ENCODE data around the gene CACFD1. TPM values are rescaled to one million over a fixed set of nuclear protein-coding genes. Genes with fewer than 3 reads are reported as not detected.

CACFD1 gene
- total RNA-seq, 4 donors from 2014 or later: 2.5 to 5.3 (median 3.4) TPM

DNA sequence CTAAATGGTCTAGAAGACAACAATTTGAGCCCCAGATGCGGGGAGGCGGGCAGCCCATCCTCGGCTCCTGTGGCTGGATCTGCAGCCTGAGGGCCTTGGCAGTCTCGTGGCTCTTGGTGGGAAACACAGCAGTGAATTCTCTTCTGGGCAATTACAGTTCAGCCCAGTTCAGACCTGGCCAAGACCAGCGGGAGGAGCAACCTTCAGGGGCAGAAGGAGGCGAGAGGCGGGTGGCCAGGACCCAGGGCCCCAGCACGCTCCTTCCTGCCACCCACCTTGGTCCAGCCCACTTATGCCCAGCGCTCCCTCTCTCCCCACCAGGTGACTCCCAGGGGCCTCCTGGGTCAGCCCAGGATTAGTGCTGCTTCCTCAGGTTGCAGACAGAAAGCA is 57.2 kb downstream of the CACFD1 start:
- TF ChIP-seq, protein P1, sequence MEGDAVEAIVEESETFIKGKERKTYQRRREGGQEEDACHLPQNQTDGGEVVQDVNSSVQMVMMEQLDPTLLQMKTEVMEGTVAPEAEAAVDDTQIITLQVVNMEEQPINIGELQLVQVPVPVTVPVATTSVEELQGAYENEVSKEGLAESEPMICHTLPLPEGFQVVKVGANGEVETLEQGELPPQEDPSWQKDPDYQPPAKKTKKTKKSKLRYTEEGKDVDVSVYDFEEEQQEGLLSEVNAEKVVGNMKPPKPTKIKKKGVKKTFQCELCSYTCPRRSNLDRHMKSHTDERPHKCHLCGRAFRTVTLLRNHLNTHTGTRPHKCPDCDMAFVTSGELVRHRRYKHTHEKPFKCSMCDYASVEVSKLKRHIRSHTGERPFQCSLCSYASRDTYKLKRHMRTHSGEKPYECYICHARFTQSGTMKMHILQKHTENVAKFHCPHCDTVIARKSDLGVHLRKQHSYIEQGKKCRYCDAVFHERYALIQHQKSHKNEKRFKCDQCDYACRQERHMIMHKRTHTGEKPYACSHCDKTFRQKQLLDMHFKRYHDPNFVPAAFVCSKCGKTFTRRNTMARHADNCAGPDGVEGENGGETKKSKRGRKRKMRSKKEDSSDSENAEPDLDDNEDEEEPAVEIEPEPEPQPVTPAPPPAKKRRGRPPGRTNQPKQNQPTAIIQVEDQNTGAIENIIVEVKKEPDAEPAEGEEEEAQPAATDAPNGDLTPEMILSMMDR (IDR thresholded peaks at IDR 0.05; ENCODE audit: low read depth): no peak

DNA sequence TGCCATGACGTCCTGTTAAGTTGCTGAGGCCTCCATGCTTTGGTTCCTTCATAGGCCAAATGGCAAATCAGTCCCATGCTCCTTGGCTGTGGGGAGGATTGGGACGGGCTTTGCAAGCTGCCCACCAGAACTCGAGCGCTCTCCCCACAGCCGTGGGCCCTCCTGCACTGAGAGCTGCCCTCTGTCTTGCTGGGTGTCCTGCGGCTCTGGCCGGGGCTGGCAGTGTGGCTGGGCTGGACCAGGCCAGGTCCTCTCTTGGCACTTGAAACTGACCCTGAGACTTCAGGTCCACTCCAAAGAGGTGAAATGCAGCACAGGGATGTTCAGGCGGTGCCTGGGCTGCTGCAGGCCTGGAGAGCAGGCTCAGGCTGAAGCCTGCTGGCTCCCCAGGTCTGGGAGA is 57.9 kb downstream of the CACFD1 start:
- TF ChIP-seq, protein P1 (IDR thresholded peaks at IDR 0.05; ENCODE audit: low read depth): no peak

DNA sequence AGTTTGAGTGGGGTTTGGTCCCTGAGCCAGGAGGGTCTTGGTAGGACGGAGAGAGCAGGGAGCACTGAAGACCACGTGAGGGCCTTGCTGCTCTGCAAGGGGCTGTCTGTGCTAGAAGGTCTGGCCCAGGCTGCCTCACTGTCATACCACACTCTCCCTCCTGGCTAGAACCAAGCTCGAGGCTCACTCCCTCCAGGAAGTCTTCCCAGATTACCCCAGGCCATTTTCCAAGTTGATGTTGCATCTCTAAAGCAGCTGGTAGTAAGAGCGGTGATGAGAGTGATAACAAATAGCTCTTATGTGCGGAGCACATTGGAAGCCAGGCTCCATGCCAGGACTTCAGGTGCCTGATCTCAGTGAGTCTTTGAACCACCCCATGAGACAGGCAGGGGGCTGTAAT is 58.4 kb downstream of the CACFD1 start:
- TF ChIP-seq, protein P1 (IDR thresholded peaks at IDR 0.05; ENCODE audit: low read depth): no peak

DNA sequence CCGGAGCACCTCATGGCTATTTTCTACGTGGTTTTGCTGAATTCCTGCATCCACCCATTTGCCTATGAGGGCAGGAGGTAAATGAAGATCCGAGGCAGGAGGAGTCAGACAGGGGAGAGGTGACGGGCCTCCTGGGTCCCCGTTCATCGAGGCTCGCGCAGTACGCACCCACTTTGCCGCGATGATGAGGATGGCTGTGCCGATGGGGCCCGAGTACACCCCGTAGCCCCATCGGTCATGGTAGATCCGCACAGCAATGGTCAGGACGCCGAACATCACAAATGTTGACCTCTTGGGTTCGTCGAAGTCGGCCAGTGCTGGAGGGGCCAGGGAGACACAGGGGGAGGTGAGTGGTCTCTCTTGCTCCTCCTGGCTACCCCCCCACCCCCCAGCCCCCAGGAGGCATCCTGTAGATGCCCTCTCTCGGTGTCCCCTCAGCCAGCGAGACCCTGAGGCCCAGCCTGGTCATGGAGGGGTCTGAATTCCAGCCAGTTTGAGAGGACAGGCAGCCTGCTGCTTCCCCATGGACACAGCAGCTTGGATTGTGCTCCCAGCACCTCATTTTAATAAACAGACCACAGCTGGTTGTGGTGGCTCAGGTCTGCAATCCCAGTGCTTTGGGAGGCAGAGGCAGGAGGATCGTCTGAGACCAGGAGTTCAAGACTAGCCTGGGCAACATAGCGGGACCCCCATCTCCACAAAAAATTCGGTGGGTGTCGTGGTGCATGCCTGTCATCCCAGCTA is 59.1 kb downstream of the CACFD1 start:
- TF ChIP-seq, protein P1 (IDR thresholded peaks at IDR 0.05; ENCODE audit: low read depth): no peak

DNA sequence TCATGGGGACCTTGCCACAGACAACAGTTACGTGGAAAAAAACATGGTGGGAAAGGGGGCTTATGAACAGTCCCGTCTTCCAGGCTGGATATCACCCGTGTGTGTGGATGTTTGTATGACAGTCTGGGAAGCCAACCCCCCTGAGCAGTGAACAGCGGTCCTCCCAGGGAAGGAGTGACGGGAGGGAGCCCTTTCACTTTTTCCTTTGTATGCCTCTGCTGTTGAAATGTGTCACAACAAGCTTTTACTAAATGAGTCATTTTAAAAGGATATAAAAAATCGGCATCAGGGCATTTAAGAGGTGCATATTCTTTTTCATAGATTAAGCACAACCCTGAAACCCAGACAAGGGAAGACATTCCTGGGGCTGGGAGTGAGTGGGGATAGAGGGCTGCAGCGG is 59.9 kb downstream of the CACFD1 start:
- TF ChIP-seq, protein P1 (IDR thresholded peaks at IDR 0.05; ENCODE audit: low read depth): no peak

DNA sequence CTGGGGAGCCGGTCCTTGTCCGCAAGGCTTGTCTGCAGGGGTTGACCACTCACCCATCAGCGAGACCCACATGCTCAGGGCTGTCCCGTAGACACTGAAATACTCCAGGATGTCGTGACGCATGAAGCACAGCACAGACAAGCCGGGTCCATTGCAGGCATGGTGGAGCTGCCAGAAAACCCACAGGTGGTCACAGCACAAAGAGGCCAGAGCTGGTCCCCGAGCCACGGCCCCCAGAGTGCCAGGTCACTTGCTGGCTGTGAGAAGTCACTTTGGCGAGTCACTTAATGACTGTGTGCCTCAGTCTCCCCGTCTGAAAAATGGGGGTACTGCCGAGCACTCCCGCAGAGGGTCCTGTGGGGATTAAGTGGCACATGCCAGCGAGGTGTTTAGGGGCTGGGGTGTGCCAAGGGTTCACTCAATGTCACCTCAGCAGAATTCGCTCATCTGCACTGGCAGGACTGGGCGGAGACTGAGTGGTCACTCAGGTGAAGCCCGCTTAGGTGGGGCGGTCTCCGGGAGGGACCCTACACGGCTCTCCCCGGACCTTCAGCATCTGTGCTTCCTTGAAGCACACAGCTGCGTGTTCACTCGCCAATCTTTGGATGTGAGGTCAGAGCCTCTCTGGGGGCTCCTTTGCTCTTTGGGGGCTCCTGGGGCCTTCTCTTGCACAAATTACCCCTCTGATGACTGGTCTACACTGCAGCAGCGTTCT is 60.5 kb downstream of the CACFD1 start:
- TF ChIP-seq, protein P1 (IDR thresholded peaks at IDR 0.05; ENCODE audit: low read depth): no peak

Other genes with a start within 250 kb of the CACFD1 start
- 1 to 10 TPM in 3 of 4 donors, under 1 TPM in 1; 0.85 to 3.2 (median 1.6) TPM for gene ABO, start 184.8 kb upstream of the CACFD1 start, total RNA-seq
- 10 to 100 TPM in 2 of 4 donors, 1 to 10 TPM in 2; 7.6 to 27.5 (median 10.4) TPM for gene SURF6, start 123.8 kb upstream of the CACFD1 start, total RNA-seq
- 10 to 100 TPM; 15.9 to 31.3 (median 20.3) TPM for gene MED22, start 111.8 kb upstream of the CACFD1 start, total RNA-seq
- gene RPL7A, start 111.8 kb upstream of the CACFD1 start, total RNA-seq: 1,000 to 10,000 TPM; 1,241 to 1,737 (median 1,633) TPM
- gene SURF1, start 103.5 kb upstream of the CACFD1 start, total RNA-seq: 10 to 100 TPM; 42.7 to 62.5 (median 59.4) TPM
- 10 to 100 TPM in 2 of 4 donors, 1 to 10 TPM in 2; 6.6 to 20.1 (median 11.3) TPM for gene SURF2, start 103.4 kb upstream of the CACFD1 start, total RNA-seq
- 100 to 1,000 TPM; 104 to 176 (median 139) TPM for gene SURF4, start 83.9 kb upstream of the CACFD1 start, total RNA-seq
- gene STKLD1, start 83.6 kb upstream of the CACFD1 start, total RNA-seq: under 1 TPM in 2 of 4 donors, not detected in 2; 0.44 to 0.68 TPM
- gene REXO4, start 42.0 kb upstream of the CACFD1 start, total RNA-seq: 10 to 100 TPM; 11.6 to 17.0 (median 16.6) TPM
- 1 to 10 TPM in 3 of 4 donors, not detected in 1; 1.9 to 2.2 (median 2.0) TPM for gene ADAMTS13, start 37.6 kb upstream of the CACFD1 start, total RNA-seq
- 1 to 10 TPM; 1.0 to 5.1 (median 3.0) TPM for gene SLC2A6, start 19.1 kb downstream of the CACFD1 start, total RNA-seq
- not detected for gene MYMK, start 65.0 kb downstream of the CACFD1 start, total RNA-seq
- gene ADAMTSL2, start 74.7 kb downstream of the CACFD1 start, total RNA-seq: under 1 TPM; 0.34 to 0.75 (median 0.57) TPM
- not detected for gene FAM163B, start 149.4 kb downstream of the CACFD1 start, total RNA-seq
- not detected for gene DBH, start 176.4 kb downstream of the CACFD1 start, total RNA-seq